Measurements from ENCODE around the gene CIAO2A. TPM values are rescaled to one million over a fixed set of nuclear protein-coding genes. Genes with fewer than 3 reads are reported as not detected.

The CIAO2A gene, protein sequence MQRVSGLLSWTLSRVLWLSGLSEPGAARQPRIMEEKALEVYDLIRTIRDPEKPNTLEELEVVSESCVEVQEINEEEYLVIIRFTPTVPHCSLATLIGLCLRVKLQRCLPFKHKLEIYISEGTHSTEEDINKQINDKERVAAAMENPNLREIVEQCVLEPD
- total RNA-seq: 10 to 100 TPM; 54.6 to 63.2 TPM
- polyA plus RNA-seq (2013, experiment 1 of 2): 94.6 TPM
- polyA plus RNA-seq (2013, experiment 2 of 2): 76.5 TPM
- long read RNA-seq, experiment 1, transcript CIAO2A-202 (4 exons, 826 nt): minor isoform, 6 of 42 reads
- long read RNA-seq, experiment 1, transcript CIAO2A-201 (5 exons, 1,105 nt): major isoform, 31 of 42 reads
- long read RNA-seq, experiment 1, partial matches to known transcripts: 2 of 42 reads
- long read RNA-seq, experiment 1, other reads (novel, unspliced or antisense): 3 of 42 reads
- long read RNA-seq, experiment 2, transcript CIAO2A-201 (5 exons, 1,105 nt): major isoform, 42 of 59 reads
- long read RNA-seq, experiment 2, transcript CIAO2A-202 (4 exons, 826 nt): minor isoform, 15 of 59 reads
- long read RNA-seq, experiment 2, partial matches to known transcripts: 0 of 59 reads
- long read RNA-seq, experiment 2, other reads (novel, unspliced or antisense): 2 of 59 reads
- long read RNA-seq, experiment 3, transcript CIAO2A-202 (4 exons, 826 nt): minor isoform, 8 of 68 reads
- long read RNA-seq, experiment 3, transcript CIAO2A-201 (5 exons, 1,105 nt): major isoform, 50 of 68 reads
- long read RNA-seq, experiment 3, transcript CIAO2A-206 (4 exons, 561 nt): minor isoform, 5 of 68 reads
- long read RNA-seq, experiment 3, partial matches to known transcripts: 0 of 68 reads
- long read RNA-seq, experiment 3, other reads (novel, unspliced or antisense): 3 of 68 reads
- long read RNA-seq, experiment 4, transcript CIAO2A-201 (5 exons, 1,105 nt): major isoform, 227 of 296 reads
- long read RNA-seq, experiment 4, transcript CIAO2A-202 (4 exons, 826 nt): minor isoform, 63 of 296 reads
- long read RNA-seq, experiment 4, partial matches to known transcripts: 0 of 296 reads
- long read RNA-seq, experiment 4, other reads (novel, unspliced or antisense): 6 of 296 reads

DNA sequence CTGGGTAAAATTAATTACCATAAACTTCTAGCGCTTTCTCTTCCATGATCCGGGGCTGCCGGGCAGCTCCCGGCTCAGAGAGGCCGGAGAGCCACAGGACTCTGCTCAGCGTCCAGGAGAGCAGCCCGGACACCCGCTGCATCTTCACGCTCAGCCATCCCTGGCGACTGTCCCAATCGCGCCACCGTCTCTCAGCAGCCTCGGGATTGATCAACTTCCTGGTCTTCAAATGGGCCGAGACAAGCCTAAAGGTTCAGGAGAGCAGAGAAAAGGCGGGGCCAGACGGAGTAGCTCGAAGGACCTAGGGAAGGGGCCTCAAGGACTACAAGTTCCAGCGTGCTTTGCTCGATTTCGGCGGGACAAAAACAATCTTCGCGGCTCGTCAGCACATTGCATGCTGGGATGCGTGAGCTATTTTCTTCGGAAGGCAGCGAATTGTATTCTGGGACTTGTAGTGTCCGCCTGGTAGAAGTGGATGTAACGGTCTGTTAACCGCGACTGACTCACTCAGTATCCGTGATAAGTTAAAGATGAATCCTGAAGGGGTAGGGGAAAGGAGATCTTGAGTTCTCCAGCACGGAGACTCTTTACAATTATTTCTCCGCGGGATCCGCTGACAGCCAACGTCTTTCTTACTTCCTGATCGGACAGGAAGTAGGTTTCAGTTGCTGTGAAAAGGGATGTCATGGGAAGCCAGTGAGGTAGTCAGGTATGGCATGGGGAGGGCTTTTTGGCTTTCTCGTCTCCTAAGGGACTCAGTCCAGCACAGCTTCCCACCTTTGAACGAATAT lies at the start of gene CIAO2A:
TSS of gene CIAO2A (minus strand) at position 212 of the 791 bp plus-strand sequence. CDS start at position 142, 70 bp downstream.
- TF ChIP-seq, protein P1, sequence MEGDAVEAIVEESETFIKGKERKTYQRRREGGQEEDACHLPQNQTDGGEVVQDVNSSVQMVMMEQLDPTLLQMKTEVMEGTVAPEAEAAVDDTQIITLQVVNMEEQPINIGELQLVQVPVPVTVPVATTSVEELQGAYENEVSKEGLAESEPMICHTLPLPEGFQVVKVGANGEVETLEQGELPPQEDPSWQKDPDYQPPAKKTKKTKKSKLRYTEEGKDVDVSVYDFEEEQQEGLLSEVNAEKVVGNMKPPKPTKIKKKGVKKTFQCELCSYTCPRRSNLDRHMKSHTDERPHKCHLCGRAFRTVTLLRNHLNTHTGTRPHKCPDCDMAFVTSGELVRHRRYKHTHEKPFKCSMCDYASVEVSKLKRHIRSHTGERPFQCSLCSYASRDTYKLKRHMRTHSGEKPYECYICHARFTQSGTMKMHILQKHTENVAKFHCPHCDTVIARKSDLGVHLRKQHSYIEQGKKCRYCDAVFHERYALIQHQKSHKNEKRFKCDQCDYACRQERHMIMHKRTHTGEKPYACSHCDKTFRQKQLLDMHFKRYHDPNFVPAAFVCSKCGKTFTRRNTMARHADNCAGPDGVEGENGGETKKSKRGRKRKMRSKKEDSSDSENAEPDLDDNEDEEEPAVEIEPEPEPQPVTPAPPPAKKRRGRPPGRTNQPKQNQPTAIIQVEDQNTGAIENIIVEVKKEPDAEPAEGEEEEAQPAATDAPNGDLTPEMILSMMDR (conservative IDR thresholded peaks at IDR 0.05): no peak
- peaks cover 24% of the 10 kb centered on the region for H3K4me1 Mint-ChIP-seq
- H3K36me3 Mint-ChIP-seq (ENCODE audit: low read depth): peaks cover 9% of the 10 kb centered on the region
- peaks cover 5% of the 10 kb centered on the region for H3K36me3 ChIP-seq (ENCODE audit: control insufficient read depth, insufficient read depth, low read length)
- peak within 1 kb of the TSS; percentile 68 for H3K9ac ChIP-seq (ENCODE audit: extremely low read depth, low read length, poor library complexity, severe bottlenecking)
- no peaks in the 10 kb centered on the region for H3K27me3 ChIP-seq (ENCODE audit: control insufficient read depth, insufficient read depth, low read length, poor library complexity, severe bottlenecking)
- no peaks in the 10 kb centered on the region for H3K9me3 Mint-ChIP-seq
- DNase-seq: peak; percentile 98
- peak within 1 kb of the TSS; percentile 99 for H3K27ac Mint-ChIP-seq
- peaks cover 2% of the 10 kb centered on the region for H3K27me3 Mint-ChIP-seq (ENCODE audit: insufficient read depth)
- peak within 1 kb of the TSS; percentile 96 for H3K4me3 ChIP-seq (ENCODE audit: low read length)
- H3K4me3 Mint-ChIP-seq: peak within 1 kb of the TSS; percentile 97
- H3K9me3 ChIP-seq (ENCODE audit: control insufficient read depth, low read length): no peaks in the 10 kb centered on the region
- H3K4me1 ChIP-seq (ENCODE audit: control insufficient read depth, insufficient read depth, low read length): no peaks in the 10 kb centered on the region
- H3K27ac ChIP-seq (ENCODE audit: low read depth, low read length): peak within 1 kb of the TSS; percentile 62
- WGBS, 2 experiments (ENCODE audit: insufficient coverage in 1 of 2, insufficient read length in 1 of 2): 0 to 1% methylated on average over 31 to 41 of the region's 41 CpGs

DNA sequence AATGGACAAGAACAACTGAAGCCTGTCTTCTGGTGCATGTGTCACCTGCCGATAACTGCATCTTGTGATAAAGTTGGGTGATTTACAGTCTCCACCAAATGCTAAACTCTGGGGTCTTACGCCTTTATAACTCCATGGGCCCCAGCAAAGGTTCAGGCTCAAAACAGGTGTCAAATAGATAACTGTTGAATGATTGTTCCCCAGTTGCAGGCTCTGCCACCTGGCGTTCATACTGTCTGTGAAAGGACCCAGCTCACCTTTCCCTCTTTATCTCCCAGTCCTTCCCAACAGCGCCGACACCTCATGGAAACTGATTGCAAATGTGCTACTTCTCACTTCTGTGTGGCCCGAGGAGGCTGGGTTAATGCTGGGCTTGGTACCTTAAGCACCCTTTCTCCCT lies 49.6 kb upstream of the CIAO2A start:
- Histone ChIP-seq H3K4me3 (ENCODE audit: low read length) (no peak overlapping the region), H3K27me3 (ENCODE audit: control insufficient read depth, insufficient read depth, low read length, poor library complexity, severe bottlenecking) (no peaks in the 10 kb centered on the region), H3K36me3 (ENCODE audit: control insufficient read depth, insufficient read depth, low read length) (peaks cover 4% of the 10 kb centered on the region), H3K27ac (ENCODE audit: low read depth, low read length) (no peak overlapping the region), H3K4me1 (ENCODE audit: control insufficient read depth, insufficient read depth, low read length) (peaks cover 6% of the 10 kb centered on the region), H3K9me3 (ENCODE audit: control insufficient read depth, low read length) (no peaks in the 10 kb centered on the region), H3K9ac (ENCODE audit: extremely low read depth, low read length, poor library complexity, severe bottlenecking) (no peak overlapping the region)
- TF ChIP-seq, protein P1 (conservative IDR thresholded peaks at IDR 0.05): peak; percentile 67
- peak; percentile 68 for DNase-seq
- Mint-ChIP-seq H3K27ac (no peak overlapping the region), H3K9me3 (no peaks in the 10 kb centered on the region), H3K4me3 (no peak overlapping the region), H3K27me3 (ENCODE audit: insufficient read depth) (no peaks in the 10 kb centered on the region), H3K4me1 (peaks cover 23% of the 10 kb centered on the region), H3K36me3 (ENCODE audit: low read depth) (peaks cover 7% of the 10 kb centered on the region)
- whole genome bisulfite sequencing, 2 experiments (ENCODE audit: insufficient coverage in 1 of 2, insufficient read length in 1 of 2): 76 to 82% methylated on average over 6 of the region's 6 CpGs

Measured in endodermal cell (in vitro differentiated cells).